ENCODE results near the gene TSNAX. TPM values are rescaled to one million over a fixed set of nuclear protein-coding genes. Genes with fewer than 3 reads are reported as not detected.
A peak's percentile ranks its signal among the peaks of the same experiment; 100 is the strongest.
"Not testable (repeated sequence)": the region's sequence is repeated elsewhere in the genome, so short reads cannot be mapped to it uniquely, and the experiment has no call there.

Gene TSNAX
- total RNA-seq, 1 donor from 2014 or later = 35.6 TPM

DNA sequence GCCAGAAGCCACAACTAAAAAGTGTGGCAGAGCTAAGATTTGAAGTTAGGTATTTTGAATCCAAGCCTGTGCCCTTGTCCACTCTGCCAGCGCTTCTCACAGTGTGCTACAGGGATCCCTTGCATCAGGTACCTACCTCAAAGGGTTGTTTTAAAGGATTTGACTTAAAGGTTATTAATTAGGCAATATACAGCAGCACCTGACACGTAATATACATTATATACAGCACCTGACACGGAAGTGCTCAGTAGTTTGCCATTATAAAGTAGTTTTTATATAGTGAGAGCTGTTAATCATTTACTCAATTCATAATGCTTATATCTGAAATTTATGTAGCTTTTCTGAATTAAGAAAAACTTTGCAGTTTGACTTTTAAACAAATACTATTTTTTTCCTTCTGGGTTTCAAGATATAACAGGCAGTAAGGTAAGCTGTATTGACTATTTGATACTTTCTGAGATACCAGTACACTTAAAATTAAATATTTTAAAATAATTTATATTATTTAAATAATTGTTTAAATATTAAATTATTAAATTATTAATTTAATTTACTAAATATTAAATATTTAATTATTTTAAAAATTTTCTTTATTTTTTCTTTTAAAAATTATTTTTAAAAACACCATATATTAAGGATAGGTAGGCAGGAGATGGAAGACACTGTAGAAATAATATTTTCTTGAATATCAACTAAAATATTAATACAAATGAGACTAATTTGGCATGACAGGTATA, 33.3 kb downstream of the TSNAX start:
- no peak overlapping the region for H3K4me3 Mint-ChIP-seq (ENCODE audit: low read depth)
- H3K4me1 Mint-ChIP-seq (ENCODE audit: low read depth) = no peaks in the 10 kb centered on the region
- DNase-seq (ENCODE audit: low spot score, unreplicated experiment) = no peak
- TF ChIP-seq, protein P1, sequence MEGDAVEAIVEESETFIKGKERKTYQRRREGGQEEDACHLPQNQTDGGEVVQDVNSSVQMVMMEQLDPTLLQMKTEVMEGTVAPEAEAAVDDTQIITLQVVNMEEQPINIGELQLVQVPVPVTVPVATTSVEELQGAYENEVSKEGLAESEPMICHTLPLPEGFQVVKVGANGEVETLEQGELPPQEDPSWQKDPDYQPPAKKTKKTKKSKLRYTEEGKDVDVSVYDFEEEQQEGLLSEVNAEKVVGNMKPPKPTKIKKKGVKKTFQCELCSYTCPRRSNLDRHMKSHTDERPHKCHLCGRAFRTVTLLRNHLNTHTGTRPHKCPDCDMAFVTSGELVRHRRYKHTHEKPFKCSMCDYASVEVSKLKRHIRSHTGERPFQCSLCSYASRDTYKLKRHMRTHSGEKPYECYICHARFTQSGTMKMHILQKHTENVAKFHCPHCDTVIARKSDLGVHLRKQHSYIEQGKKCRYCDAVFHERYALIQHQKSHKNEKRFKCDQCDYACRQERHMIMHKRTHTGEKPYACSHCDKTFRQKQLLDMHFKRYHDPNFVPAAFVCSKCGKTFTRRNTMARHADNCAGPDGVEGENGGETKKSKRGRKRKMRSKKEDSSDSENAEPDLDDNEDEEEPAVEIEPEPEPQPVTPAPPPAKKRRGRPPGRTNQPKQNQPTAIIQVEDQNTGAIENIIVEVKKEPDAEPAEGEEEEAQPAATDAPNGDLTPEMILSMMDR (IDR thresholded peaks at IDR 0.05; ENCODE audit: unreplicated experiment) = no peak
- no peaks in the 10 kb centered on the region for H3K9me3 Mint-ChIP-seq (ENCODE audit: low read depth)
- peaks cover 17% of the 10 kb centered on the region for H3K36me3 Mint-ChIP-seq (ENCODE audit: insufficient read depth)
- H3K27me3 Mint-ChIP-seq = no peaks in the 10 kb centered on the region
- peak overlapping the region; percentile 59 for H3K27ac Mint-ChIP-seq

DNA sequence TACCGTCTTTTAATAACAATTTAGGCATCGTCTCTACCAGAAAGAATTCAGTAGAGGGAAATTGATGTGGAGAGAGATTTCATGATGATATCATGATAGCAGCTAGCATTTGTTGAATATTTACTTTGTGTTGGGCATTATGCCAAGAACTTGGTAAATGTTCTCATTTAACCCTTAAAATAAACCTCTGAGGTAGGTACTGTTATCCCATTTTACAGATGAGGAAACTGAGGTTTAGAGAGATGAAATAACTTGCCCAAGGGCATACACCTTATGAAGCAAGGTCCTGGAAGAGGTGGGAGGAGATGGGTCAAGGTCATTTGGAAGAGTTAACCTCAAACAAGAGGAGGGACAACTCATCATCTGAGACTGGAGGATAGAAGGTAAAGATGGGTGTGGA, 34.8 kb downstream of the TSNAX start:
- H3K9me3 Mint-ChIP-seq (ENCODE audit: low read depth) = no peaks in the 10 kb centered on the region
- TF ChIP-seq, protein P1 (IDR thresholded peaks at IDR 0.05; ENCODE audit: unreplicated experiment) = no peak

DNA sequence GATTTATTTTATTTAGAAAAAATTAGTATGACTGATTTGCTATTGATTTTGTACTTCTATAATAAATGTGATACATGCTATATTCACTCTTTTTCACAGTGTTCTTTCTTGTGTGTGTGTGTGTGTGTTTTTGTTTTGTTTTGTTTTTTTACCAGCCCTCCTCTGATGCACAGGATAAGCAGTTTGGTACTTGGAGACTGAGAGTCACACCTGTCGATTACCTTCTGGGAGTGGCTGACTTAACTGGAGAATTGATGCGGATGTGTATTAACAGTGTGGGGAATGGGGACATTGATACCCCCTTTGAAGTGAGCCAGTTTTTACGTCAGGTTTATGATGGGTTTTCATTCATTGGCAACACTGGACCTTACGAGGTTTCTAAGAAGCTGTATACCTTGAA, 35.9 kb downstream of the TSNAX start:
- Mint-ChIP-seq H3K4me3 (ENCODE audit: low read depth) (no peak overlapping the region), H3K4me1 (ENCODE audit: low read depth) (no peaks in the 10 kb centered on the region), H3K27me3 (no peaks in the 10 kb centered on the region), H3K9me3 (ENCODE audit: low read depth) (peaks cover under 1% of the 10 kb centered on the region), H3K27ac (no peak overlapping the region), H3K36me3 (ENCODE audit: insufficient read depth) (peaks cover 31% of the 10 kb centered on the region)
- DNase-seq (ENCODE audit: low spot score, unreplicated experiment) = no peak
- TF ChIP-seq, protein P1 (IDR thresholded peaks at IDR 0.05; ENCODE audit: unreplicated experiment) = no peak

More for the DNA sequence above, 34.8 kb downstream of the TSNAX start:
- Mint-ChIP-seq H3K27me3 (no peaks in the 10 kb centered on the region), H3K4me3 (ENCODE audit: low read depth) (no peak overlapping the region), H3K36me3 (ENCODE audit: insufficient read depth) (peaks cover 27% of the 10 kb centered on the region), H3K27ac (peak overlapping the region; percentile 36), H3K4me1 (ENCODE audit: low read depth) (no peaks in the 10 kb centered on the region)
- DNase-seq (ENCODE audit: low spot score, unreplicated experiment) = no peak

DNA sequence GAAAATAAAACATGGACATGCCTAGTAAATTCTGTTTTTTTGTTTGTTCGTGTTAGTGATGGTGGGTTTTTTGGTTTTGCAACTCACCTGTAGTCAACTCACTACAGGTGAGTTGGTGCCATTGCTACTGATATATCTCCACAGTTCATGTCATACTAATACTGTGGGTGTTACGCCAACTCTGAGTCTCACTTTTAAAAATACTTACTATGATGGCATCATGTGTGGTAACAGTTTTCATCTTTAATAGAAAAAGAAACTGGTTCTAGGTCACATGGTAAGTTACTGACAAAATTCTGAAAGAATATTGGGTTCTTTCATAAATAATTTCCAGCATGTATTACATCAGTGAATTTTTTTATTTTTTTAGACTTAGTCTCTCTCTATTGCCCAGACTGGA, 38.0 kb downstream of the TSNAX start:
- TF ChIP-seq, protein P1 (IDR thresholded peaks at IDR 0.05; ENCODE audit: unreplicated experiment) = no peak
- H3K4me1 Mint-ChIP-seq (ENCODE audit: low read depth) = no peaks in the 10 kb centered on the region
- peaks cover 32% of the 10 kb centered on the region for H3K36me3 Mint-ChIP-seq (ENCODE audit: insufficient read depth)
- H3K27ac Mint-ChIP-seq = no peak overlapping the region
- H3K4me3 Mint-ChIP-seq (ENCODE audit: low read depth) = no peak overlapping the region
- peaks cover 4% of the 10 kb centered on the region for H3K9me3 Mint-ChIP-seq (ENCODE audit: low read depth)
- H3K27me3 Mint-ChIP-seq = no peaks in the 10 kb centered on the region
- DNase-seq (ENCODE audit: low spot score, unreplicated experiment) = no peak

DNA sequence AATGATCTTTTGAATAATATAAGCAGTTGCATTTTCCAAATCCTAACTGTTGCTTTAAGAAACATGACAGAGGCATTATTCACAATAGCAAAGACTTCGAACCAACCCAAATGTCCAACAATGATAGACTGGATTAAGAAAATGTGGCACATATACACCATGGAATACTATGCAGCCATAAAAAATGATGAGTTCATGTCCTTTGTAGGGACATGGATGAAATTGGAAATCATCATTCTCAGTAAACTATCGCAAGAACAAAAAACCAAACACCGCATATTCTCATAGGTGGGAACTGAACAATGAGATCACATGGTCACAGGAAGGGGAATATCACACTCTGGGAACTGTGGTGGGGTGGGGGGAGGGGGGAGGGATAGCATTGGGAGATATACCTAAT, 41.8 kb downstream of the TSNAX start:
- not testable (repeated sequence) for H3K4me3 Mint-ChIP-seq (ENCODE audit: low read depth); DNase-seq (ENCODE audit: low spot score, unreplicated experiment); H3K27me3 Mint-ChIP-seq; H3K9me3 Mint-ChIP-seq (ENCODE audit: low read depth); H3K4me1 Mint-ChIP-seq (ENCODE audit: low read depth); H3K27ac Mint-ChIP-seq
- peaks cover 20% of the 10 kb centered on the region for H3K36me3 Mint-ChIP-seq (ENCODE audit: insufficient read depth)

DNA sequence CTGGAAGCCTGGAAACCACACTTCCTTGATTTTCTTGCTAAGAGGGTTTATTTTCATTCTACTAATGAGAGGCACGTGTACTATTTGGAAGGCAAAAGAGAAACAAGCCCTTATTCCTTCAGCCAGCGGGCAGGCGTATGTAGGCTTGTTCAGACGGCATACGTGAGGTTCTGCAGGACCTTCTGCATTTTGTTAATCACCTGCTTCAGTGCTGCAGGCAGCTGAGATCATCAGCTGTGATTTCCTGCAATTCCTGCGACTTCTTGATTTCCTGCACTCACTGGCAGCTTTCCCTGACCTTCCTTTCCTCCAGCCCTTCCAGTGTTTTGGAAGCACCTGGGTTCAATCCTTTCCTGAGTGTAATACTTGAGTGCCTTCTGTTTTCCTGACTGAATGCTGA, 43.4 kb downstream of the TSNAX start:
- TF ChIP-seq, protein P1 (IDR thresholded peaks at IDR 0.05; ENCODE audit: unreplicated experiment) = no peak
- Mint-ChIP-seq H3K36me3 (ENCODE audit: insufficient read depth) (peaks cover 18% of the 10 kb centered on the region), H3K27me3 (no peaks in the 10 kb centered on the region)

More for the DNA sequence above, 43.4 kb downstream of the TSNAX start:
- no peak overlapping the region for H3K4me3 Mint-ChIP-seq (ENCODE audit: low read depth)
- no peaks in the 10 kb centered on the region for H3K4me1 Mint-ChIP-seq (ENCODE audit: low read depth)
- DNase-seq (ENCODE audit: low spot score, unreplicated experiment) = no peak
- H3K27ac Mint-ChIP-seq = no peak overlapping the region
- H3K9me3 Mint-ChIP-seq (ENCODE audit: low read depth) = peaks cover 4% of the 10 kb centered on the region
